ENCODE data around the gene PPA1.
A peak's percentile ranks its signal among the peaks of the same experiment; 100 is the strongest.
"Not testable (repeated sequence)": the region's sequence is repeated elsewhere in the genome, so short reads cannot be mapped to it uniquely, and the experiment has no call there.

Gene PPA1

DNA sequence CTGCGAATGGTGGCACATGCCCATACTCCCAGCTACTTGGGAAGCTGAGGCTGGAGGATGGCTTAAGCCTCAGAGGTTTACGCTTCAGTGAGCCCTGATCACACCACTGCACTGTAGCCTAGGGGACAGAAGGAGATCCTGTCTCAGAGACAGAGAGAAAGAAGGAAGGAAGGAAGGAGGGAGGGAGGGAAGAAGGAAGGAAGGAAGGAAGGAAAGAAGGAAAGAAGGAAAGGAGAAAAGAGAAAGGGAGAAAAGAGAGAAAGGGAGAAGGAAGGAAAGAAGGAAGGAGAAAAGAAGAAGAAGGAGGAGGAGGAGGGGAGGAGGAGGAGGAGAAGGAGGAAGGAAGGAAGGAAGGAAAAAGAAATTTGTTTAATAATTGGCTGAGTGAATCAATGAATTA lies 49.9 kb downstream of the PPA1 start:
- Mint-ChIP-seq H3K4me1 (ENCODE audit: low read depth) (no peaks in the 10 kb centered on the region), H3K27ac (no peak overlapping the region), H3K36me3 (ENCODE audit: low read depth) (no peaks in the 10 kb centered on the region), H3K27me3 (no peaks in the 10 kb centered on the region), H3K9me3 (no peaks in the 10 kb centered on the region), H3K4me3 (no peak overlapping the region)
- no peak for DNase-seq

DNA sequence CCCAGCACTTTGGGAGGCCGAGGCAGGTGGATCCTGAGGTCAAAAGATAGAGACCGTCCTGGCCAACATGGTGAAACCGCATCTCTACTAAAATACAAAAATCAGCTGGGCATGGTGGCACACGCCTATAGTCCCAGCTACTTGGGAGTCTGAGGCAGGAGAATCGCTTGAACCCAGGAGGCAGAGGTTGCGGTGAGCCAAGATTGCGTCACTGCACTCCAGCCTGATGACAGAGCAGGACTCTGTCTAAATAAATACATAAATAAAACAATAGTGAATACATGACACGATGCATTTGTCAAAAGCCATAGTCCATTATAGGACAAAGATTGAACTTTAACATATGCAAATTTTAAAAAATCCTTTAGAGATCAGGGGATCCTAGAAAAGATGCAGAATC lies 54.0 kb downstream of the PPA1 start:
- not testable (repeated sequence) for H3K9me3 Mint-ChIP-seq; H3K27me3 Mint-ChIP-seq; H3K27ac Mint-ChIP-seq; H3K4me3 Mint-ChIP-seq; DNase-seq; H3K4me1 Mint-ChIP-seq (ENCODE audit: low read depth); H3K36me3 Mint-ChIP-seq (ENCODE audit: low read depth)

DNA sequence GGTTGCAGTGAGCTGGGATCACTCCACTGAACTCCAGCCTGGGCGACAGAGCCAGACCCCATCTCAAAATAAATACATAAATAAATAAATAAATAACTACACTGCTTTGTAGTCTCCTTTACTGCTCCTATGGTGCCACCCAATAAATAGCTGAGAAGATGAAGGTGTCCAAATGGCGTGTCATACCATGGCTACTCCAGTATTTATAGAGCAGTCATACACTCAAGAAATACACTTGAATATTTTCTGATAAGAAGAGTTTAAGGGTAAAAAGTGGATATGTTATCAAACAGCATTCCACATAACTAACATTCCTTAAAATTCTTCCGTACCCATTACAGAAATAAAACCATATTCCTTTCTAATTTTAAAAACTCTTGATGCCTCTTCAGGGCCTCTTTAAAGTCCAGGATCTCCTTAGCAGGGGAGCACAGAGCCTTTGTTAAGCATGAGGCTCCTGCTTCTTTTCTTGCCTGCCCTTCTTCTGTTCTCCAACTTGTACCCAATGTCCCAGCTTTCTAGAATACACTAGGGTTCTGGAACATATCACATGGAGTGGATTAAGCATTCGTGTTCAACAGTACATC lies 55.0 kb downstream of the PPA1 start:
- H3K36me3 Mint-ChIP-seq (ENCODE audit: low read depth) = no peaks in the 10 kb centered on the region
- no peak overlapping the region for H3K4me3 Mint-ChIP-seq
- no peak overlapping the region for H3K27ac Mint-ChIP-seq
- no peaks in the 10 kb centered on the region for H3K9me3 Mint-ChIP-seq
- peaks cover 10% of the 10 kb centered on the region for H3K4me1 Mint-ChIP-seq (ENCODE audit: low read depth)
- no peaks in the 10 kb centered on the region for H3K27me3 Mint-ChIP-seq
- no peak for DNase-seq

- Mint-ChIP-seq H3K27me3 (no peaks in the 10 kb centered on the region), H3K9me3 (no peaks in the 10 kb centered on the region), H3K4me1 (ENCODE audit: low read depth) (peaks cover 22% of the 10 kb centered on the region), H3K27ac (no peak overlapping the region), H3K4me3 (no peak overlapping the region), H3K36me3 (ENCODE audit: low read depth) (no peaks in the 10 kb centered on the region)
- DNase-seq = no peak
These were observed 56.8 kb downstream of the PPA1 start for GRCh38 chr10:70176441-70176840.

- Mint-ChIP-seq H3K4me3 (no peak overlapping the region), H3K27ac (no peak overlapping the region), H3K36me3 (ENCODE audit: low read depth) (no peaks in the 10 kb centered on the region), H3K4me1 (ENCODE audit: low read depth) (peaks cover 26% of the 10 kb centered on the region), H3K27me3 (no peaks in the 10 kb centered on the region), H3K9me3 (no peaks in the 10 kb centered on the region)
- no peak for DNase-seq
These were observed 57.7 kb downstream of the PPA1 start for GRCh38 chr10:70175516-70175915.

- Mint-ChIP-seq H3K36me3 (ENCODE audit: low read depth) (peaks cover 10% of the 10 kb centered on the region), H3K4me3 (peak overlapping the region; percentile 10), H3K27ac (peak overlapping the region; percentile 91), H3K4me1 (ENCODE audit: low read depth) (peaks cover 30% of the 10 kb centered on the region), H3K27me3 (no peaks in the 10 kb centered on the region), H3K9me3 (no peaks in the 10 kb centered on the region)
- peak; percentile 58 for DNase-seq
These were observed 59.0 kb downstream of the PPA1 start for GRCh38 chr10:70174058-70174741.

- Mint-ChIP-seq H3K4me1 (ENCODE audit: low read depth) (peaks cover 68% of the 10 kb centered on the region), H3K36me3 (ENCODE audit: low read depth) (peaks cover 51% of the 10 kb centered on the region), H3K4me3 (peak overlapping the region; percentile 94), H3K9me3 (no peaks in the 10 kb centered on the region), H3K27me3 (no peaks in the 10 kb centered on the region), H3K27ac (peak overlapping the region; percentile 96)
- no peak for DNase-seq
These were observed 63.4 kb downstream of the PPA1 start for GRCh38 chr10:70169649-70170364.

DNA sequence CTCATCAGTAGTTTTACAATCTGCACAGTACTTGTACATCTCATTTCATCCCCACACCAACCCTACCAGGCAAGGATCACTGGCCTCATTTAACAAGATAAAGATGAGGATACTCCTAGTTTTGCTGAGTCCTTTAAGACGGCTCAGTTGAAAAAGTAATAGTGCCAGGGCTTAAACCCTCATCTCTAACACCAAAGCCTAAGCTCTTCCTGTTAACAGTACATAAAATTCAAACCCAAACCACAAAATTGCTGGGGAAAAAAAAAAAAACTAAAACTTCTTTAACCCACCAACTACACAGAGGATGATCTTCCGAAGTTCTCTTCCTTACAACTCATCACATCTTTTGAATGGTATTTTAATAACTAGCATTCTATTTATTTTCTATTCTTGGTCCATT lies 64.2 kb downstream of the PPA1 start:
- Mint-ChIP-seq H3K4me1 (ENCODE audit: low read depth) (peaks cover 70% of the 10 kb centered on the region), H3K36me3 (ENCODE audit: low read depth) (peaks cover 57% of the 10 kb centered on the region), H3K9me3 (no peaks in the 10 kb centered on the region), H3K27me3 (no peaks in the 10 kb centered on the region), H3K4me3 (peak overlapping the region; percentile 94), H3K27ac (peak overlapping the region; percentile 96)
- no peak for DNase-seq

GRCh38 chr10:70167246-70167645 lies 66.0 kb downstream of the PPA1 start:
- Mint-ChIP-seq H3K27me3 (no peaks in the 10 kb centered on the region), H3K9me3 (no peaks in the 10 kb centered on the region), H3K27ac (peak overlapping the region; percentile 84), H3K4me1 (ENCODE audit: low read depth) (peaks cover 77% of the 10 kb centered on the region), H3K36me3 (ENCODE audit: low read depth) (peaks cover 70% of the 10 kb centered on the region), H3K4me3 (peak overlapping the region; percentile 51)
- no peak for DNase-seq

GRCh38 chr10:70166394-70166793 lies 66.8 kb downstream of the PPA1 start:
- Mint-ChIP-seq H3K27ac (peak overlapping the region; percentile 67), H3K4me1 (ENCODE audit: low read depth) (peaks cover 78% of the 10 kb centered on the region), H3K36me3 (ENCODE audit: low read depth) (peaks cover 78% of the 10 kb centered on the region), H3K4me3 (no peak overlapping the region), H3K9me3 (no peaks in the 10 kb centered on the region), H3K27me3 (no peaks in the 10 kb centered on the region)
- no peak for DNase-seq

DNA sequence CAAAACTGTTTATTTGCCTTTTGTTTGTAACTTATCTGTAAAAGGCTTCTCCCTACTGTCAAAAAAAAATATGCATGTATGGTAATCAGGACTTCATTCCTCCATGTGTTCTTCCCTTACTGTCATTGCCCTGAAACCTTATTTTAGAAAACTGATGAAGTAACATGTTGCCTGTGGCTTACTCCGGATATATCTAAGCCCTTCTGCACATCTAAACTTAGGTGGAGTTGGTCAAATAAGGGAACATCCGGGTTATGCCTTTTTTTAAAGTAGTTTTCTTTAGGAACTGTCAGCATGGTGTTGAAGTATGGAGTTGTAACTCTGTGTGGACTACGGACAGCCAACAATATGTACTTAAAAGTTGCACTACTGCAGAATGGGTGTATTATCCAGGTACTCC lies 69.1 kb downstream of the PPA1 start:
- peaks cover 84% of the 10 kb centered on the region for H3K4me1 Mint-ChIP-seq (ENCODE audit: low read depth)
- H3K27ac Mint-ChIP-seq = peak overlapping the region; percentile 95
- H3K27me3 Mint-ChIP-seq = no peaks in the 10 kb centered on the region
- DNase-seq = no peak
- no peaks in the 10 kb centered on the region for H3K9me3 Mint-ChIP-seq
- peak overlapping the region; percentile 39 for H3K4me3 Mint-ChIP-seq
- peaks cover 89% of the 10 kb centered on the region for H3K36me3 Mint-ChIP-seq (ENCODE audit: low read depth)

DNA sequence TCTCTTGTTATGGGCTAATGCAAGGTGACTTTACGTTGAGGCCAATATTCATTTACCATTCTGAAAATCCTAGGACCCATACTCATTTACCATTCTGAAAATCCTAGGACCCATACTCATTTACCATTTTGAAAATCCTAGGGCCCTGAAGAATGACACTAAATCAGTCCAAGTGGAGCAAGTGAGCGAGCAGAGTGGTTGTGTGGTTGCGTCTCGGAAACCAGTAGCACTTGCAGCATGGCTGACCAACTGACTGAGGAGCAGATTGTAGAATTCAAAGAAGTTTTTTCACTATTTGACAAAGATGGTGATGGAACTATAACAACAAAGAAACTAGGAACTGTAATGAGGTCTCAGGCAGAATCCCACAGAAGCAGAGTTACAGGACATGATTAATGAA lies 69.8 kb downstream of the PPA1 start:
- Mint-ChIP-seq H3K27me3 (no peaks in the 10 kb centered on the region), H3K27ac (peak overlapping the region; percentile 95), H3K4me1 (ENCODE audit: low read depth) (peaks cover 77% of the 10 kb centered on the region), H3K9me3 (no peaks in the 10 kb centered on the region), H3K36me3 (ENCODE audit: low read depth) (peaks cover 88% of the 10 kb centered on the region), H3K4me3 (peak overlapping the region; percentile 39)
- no peak for DNase-seq

GRCh38 chr10:70162892-70163201 lies 70.4 kb downstream of the PPA1 start:
- DNase-seq = peak; percentile 61
- H3K9me3 Mint-ChIP-seq = no peaks in the 10 kb centered on the region
- peaks cover 88% of the 10 kb centered on the region for H3K36me3 Mint-ChIP-seq (ENCODE audit: low read depth)
- H3K27me3 Mint-ChIP-seq = no peaks in the 10 kb centered on the region
- peaks cover 75% of the 10 kb centered on the region for H3K4me1 Mint-ChIP-seq (ENCODE audit: low read depth)
- H3K4me3 Mint-ChIP-seq = peak overlapping the region; percentile 39
- peak overlapping the region; percentile 95 for H3K27ac Mint-ChIP-seq

DNA sequence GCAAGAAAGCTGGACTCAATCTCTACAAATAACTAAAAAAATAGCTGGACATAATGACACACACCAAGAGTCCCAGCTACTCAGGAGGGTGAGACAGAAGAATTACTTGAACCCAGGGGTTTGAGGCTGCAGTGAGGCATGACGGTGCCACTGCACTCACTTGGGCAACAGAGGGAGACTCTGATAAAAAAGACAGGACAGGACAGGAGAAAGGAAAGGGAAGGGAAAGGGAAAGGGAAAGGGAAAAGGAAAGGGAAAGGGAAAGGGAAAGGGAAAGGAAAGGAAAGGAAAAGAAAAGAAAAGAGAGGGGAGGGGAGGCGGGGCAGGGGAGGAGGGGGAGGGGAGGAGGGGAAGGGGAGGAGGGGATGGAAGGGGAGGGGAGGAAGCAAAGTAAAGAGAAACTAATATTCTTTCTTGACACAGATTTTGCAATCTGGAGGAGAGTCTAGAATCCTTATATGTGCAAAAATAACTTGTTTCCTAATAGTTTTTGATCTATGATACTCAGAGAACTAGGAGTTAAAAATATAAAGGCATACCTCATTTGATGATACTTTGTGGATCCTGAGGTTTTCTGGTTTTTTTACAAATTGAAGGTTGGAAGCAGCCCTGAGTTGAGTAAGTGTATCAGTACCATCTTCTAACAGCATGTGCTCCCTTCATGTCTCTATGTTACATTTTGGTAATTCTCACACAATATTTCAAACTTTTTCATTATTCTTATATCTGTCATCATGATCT lies 70.9 kb downstream of the PPA1 start:
- DNase-seq = no peak
- H3K9me3 Mint-ChIP-seq = no peaks in the 10 kb centered on the region
- peak overlapping the region; percentile 95 for H3K27ac Mint-ChIP-seq
- H3K4me1 Mint-ChIP-seq (ENCODE audit: low read depth) = peaks cover 73% of the 10 kb centered on the region
- peaks cover 90% of the 10 kb centered on the region for H3K36me3 Mint-ChIP-seq (ENCODE audit: low read depth)
- peak overlapping the region; percentile 62 for H3K4me3 Mint-ChIP-seq
- H3K27me3 Mint-ChIP-seq = no peaks in the 10 kb centered on the region

GRCh38 chr10:70160798-70161197 lies 72.4 kb downstream of the PPA1 start:
- H3K36me3 Mint-ChIP-seq (ENCODE audit: low read depth) = peaks cover 90% of the 10 kb centered on the region
- H3K27me3 Mint-ChIP-seq = no peaks in the 10 kb centered on the region
- H3K27ac Mint-ChIP-seq = peak overlapping the region; percentile 95
- peaks cover 66% of the 10 kb centered on the region for H3K4me1 Mint-ChIP-seq (ENCODE audit: low read depth)
- H3K9me3 Mint-ChIP-seq = no peaks in the 10 kb centered on the region
- DNase-seq = no peak
- peak overlapping the region; percentile 62 for H3K4me3 Mint-ChIP-seq
